ENCODE measurements around the gene VWC2L. TPM values are rescaled to one million over a fixed set of nuclear protein-coding genes. Genes with fewer than 3 reads are reported as not detected.

VWC2L gene
- total RNA-seq, 1 donor from 2014 or later: not detected

- DNase-seq (ENCODE audit: low spot score): no peak
- H3K4me1 Mint-ChIP-seq (ENCODE audit: unreplicated experiment): no peaks in the 10 kb centered on the region
- H3K4me3 Mint-ChIP-seq (ENCODE audit: unreplicated experiment): no peak overlapping the region
- no peaks in the 10 kb centered on the region for H3K27me3 Mint-ChIP-seq (ENCODE audit: unreplicated experiment)
- TF ChIP-seq, protein P1, sequence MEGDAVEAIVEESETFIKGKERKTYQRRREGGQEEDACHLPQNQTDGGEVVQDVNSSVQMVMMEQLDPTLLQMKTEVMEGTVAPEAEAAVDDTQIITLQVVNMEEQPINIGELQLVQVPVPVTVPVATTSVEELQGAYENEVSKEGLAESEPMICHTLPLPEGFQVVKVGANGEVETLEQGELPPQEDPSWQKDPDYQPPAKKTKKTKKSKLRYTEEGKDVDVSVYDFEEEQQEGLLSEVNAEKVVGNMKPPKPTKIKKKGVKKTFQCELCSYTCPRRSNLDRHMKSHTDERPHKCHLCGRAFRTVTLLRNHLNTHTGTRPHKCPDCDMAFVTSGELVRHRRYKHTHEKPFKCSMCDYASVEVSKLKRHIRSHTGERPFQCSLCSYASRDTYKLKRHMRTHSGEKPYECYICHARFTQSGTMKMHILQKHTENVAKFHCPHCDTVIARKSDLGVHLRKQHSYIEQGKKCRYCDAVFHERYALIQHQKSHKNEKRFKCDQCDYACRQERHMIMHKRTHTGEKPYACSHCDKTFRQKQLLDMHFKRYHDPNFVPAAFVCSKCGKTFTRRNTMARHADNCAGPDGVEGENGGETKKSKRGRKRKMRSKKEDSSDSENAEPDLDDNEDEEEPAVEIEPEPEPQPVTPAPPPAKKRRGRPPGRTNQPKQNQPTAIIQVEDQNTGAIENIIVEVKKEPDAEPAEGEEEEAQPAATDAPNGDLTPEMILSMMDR (IDR thresholded peaks at IDR 0.05; ENCODE audit: unreplicated experiment): no peak
- H3K9me3 Mint-ChIP-seq (ENCODE audit: unreplicated experiment): no peaks in the 10 kb centered on the region
- no peaks in the 10 kb centered on the region for H3K36me3 Mint-ChIP-seq (ENCODE audit: low read depth, unreplicated experiment)
- no peak overlapping the region for H3K27ac Mint-ChIP-seq (ENCODE audit: unreplicated experiment)
Observed at GRCh38 chr2:214579035-214579434, 168.2 kb downstream of the VWC2L start.

DNA sequence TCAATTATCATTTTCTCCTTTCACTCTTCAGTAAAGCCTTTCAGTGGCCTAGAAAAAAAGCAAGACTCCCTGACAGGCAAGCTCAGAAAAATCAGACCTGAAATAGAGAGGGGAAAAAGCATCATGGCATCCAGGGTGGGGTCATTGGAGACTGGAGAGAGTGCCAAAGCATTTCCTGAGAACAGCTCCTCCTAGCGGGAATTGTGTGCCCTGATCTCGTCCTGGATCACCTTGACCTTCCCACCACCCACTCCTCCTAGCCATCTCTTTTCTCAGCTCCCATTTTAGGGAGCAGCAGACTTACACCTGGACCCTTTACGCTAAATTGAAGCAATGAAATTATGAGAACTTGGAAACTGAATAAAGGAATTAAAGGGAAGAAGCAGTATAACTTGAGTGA, 176.6 kb downstream of the VWC2L start:
- TF ChIP-seq, protein P1 (IDR thresholded peaks at IDR 0.05; ENCODE audit: unreplicated experiment): peak; percentile 34
- no peaks in the 10 kb centered on the region for H3K36me3 Mint-ChIP-seq (ENCODE audit: low read depth, unreplicated experiment)
- H3K27me3 Mint-ChIP-seq (ENCODE audit: unreplicated experiment): no peaks in the 10 kb centered on the region
- no peaks in the 10 kb centered on the region for H3K4me1 Mint-ChIP-seq (ENCODE audit: unreplicated experiment)
- H3K27ac Mint-ChIP-seq (ENCODE audit: unreplicated experiment): no peak overlapping the region
- no peaks in the 10 kb centered on the region for H3K9me3 Mint-ChIP-seq (ENCODE audit: unreplicated experiment)
- H3K4me3 Mint-ChIP-seq (ENCODE audit: unreplicated experiment): no peak overlapping the region
- peak; percentile 9 for DNase-seq (ENCODE audit: low spot score)

DNA sequence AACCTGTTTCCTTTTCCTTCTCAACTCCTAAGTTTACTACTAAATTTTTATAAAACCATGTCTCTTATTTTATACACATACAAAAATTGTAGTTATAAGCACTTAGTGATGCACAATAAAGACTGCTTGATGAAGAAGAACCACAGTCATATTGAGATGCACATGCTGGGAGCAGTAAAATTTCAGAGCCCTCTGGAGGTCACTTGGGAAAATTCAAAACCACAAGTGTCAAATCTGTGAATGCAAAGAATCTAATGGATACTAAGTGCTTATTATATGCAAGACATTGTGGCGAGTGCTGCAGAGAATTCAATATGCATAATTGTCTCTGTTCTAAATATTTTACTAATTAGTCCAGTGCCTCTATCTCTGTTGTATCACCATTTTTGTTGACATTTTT, 180.5 kb downstream of the VWC2L start:
- DNase-seq (ENCODE audit: low spot score): no peak
- H3K27me3 Mint-ChIP-seq (ENCODE audit: unreplicated experiment): peaks cover 2% of the 10 kb centered on the region
- H3K27ac Mint-ChIP-seq (ENCODE audit: unreplicated experiment): no peak overlapping the region
- no peaks in the 10 kb centered on the region for H3K4me1 Mint-ChIP-seq (ENCODE audit: unreplicated experiment)
- TF ChIP-seq, protein P1 (IDR thresholded peaks at IDR 0.05; ENCODE audit: unreplicated experiment): no peak
- no peak overlapping the region for H3K4me3 Mint-ChIP-seq (ENCODE audit: unreplicated experiment)
- H3K36me3 Mint-ChIP-seq (ENCODE audit: low read depth, unreplicated experiment): no peaks in the 10 kb centered on the region
- no peaks in the 10 kb centered on the region for H3K9me3 Mint-ChIP-seq (ENCODE audit: unreplicated experiment)

DNA sequence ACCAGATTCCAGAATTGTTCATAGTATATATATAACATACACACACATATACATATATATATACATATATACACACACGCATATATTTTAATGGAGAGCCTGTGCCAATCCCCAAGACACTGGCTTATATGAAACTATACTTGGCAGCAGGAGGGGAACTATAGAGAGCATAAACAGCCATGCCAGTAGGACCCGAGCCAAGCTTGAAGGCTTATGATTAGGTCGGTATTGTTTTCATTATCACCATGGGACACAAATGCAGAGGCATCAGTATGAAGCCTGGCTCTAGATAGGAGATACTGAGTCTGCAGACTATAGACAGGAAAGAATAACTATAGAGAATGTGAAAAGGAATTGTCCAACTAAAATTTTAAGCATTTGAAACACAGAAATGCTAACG, 181.2 kb downstream of the VWC2L start:
- H3K4me1 Mint-ChIP-seq (ENCODE audit: unreplicated experiment): no peaks in the 10 kb centered on the region
- no peaks in the 10 kb centered on the region for H3K9me3 Mint-ChIP-seq (ENCODE audit: unreplicated experiment)
- TF ChIP-seq, protein P1 (IDR thresholded peaks at IDR 0.05; ENCODE audit: unreplicated experiment): no peak
- no peak overlapping the region for H3K4me3 Mint-ChIP-seq (ENCODE audit: unreplicated experiment)
- peaks cover 2% of the 10 kb centered on the region for H3K27me3 Mint-ChIP-seq (ENCODE audit: unreplicated experiment)
- H3K27ac Mint-ChIP-seq (ENCODE audit: unreplicated experiment): no peak overlapping the region
- no peaks in the 10 kb centered on the region for H3K36me3 Mint-ChIP-seq (ENCODE audit: low read depth, unreplicated experiment)
- DNase-seq (ENCODE audit: low spot score): no peak

GRCh38 chr2:214593727-214594126, 182.9 kb downstream of the VWC2L start:
- H3K4me3 Mint-ChIP-seq (ENCODE audit: unreplicated experiment): no peak overlapping the region
- peaks cover 2% of the 10 kb centered on the region for H3K27me3 Mint-ChIP-seq (ENCODE audit: unreplicated experiment)
- no peaks in the 10 kb centered on the region for H3K4me1 Mint-ChIP-seq (ENCODE audit: unreplicated experiment)
- no peak overlapping the region for H3K27ac Mint-ChIP-seq (ENCODE audit: unreplicated experiment)
- no peak for DNase-seq (ENCODE audit: low spot score)
- H3K36me3 Mint-ChIP-seq (ENCODE audit: low read depth, unreplicated experiment): no peaks in the 10 kb centered on the region
- TF ChIP-seq, protein P1 (IDR thresholded peaks at IDR 0.05; ENCODE audit: unreplicated experiment): no peak
- H3K9me3 Mint-ChIP-seq (ENCODE audit: unreplicated experiment): no peaks in the 10 kb centered on the region
